ENCODE results near the gene CNGA1.

Gene CNGA1

DNA sequence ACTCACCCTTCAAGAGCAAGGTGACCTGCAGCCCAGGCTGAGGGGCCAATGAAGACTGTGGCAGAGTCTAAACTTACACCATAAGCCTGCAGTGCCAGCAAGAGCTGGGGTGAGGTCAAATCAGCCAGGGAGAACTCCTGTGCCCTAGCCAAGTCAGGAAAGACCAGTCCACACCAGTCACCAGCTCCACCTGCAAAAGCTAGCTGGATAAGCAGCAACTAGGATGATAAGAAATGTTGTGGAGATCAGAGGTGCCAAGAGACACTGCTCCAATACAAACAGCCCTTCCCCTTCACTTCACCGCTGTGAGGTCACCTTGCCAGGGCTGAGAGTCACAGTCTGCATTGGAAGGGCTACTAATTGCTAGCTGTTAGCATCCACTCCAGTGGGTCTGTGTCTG is 31.4 kb upstream of the CNGA1 start:
- no peak for TF ChIP-seq ZC3H10 (CRISPR knock-in tag; IDR thresholded peaks at IDR 0.05)
- TF ChIP-seq OSR1 (CRISPR knock-in tag; IDR thresholded peaks at IDR 0.05): no peak
- TF ChIP-seq ZNF8 (CRISPR knock-in tag; IDR thresholded peaks at IDR 0.05): no peak
- no peak for TF ChIP-seq PATZ1 (CRISPR knock-in tag; IDR thresholded peaks at IDR 0.05; ENCODE audit: borderline replicate concordance)
- TF ChIP-seq BACH2 (CRISPR knock-in tag; IDR thresholded peaks at IDR 0.05; ENCODE audit: borderline replicate concordance): no peak
- no peak for TF ChIP-seq RARB (CRISPR knock-in tag; IDR thresholded peaks at IDR 0.05)
- TF ChIP-seq ZFP3 (CRISPR knock-in tag; IDR thresholded peaks at IDR 0.05): no peak
- TF ChIP-seq, protein P1, sequence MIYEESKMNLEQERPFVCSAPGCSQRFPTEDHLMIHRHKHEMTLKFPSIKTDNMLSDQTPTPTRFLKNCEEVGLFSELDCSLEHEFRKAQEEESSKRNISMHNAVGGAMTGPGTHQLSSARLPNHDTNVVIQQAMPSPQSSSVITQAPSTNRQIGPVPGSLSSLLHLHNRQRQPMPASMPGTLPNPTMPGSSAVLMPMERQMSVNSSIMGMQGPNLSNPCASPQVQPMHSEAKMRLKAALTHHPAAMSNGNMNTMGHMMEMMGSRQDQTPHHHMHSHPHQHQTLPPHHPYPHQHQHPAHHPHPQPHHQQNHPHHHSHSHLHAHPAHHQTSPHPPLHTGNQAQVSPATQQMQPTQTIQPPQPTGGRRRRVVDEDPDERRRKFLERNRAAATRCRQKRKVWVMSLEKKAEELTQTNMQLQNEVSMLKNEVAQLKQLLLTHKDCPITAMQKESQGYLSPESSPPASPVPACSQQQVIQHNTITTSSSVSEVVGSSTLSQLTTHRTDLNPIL (CRISPR knock-in tag; IDR thresholded peaks at IDR 0.05; ENCODE audit: low read depth): no peak
- no peak for TF ChIP-seq TCF4 (CRISPR knock-in tag; IDR thresholded peaks at IDR 0.05; ENCODE audit: borderline replicate concordance)
- TF ChIP-seq TSHZ2 (CRISPR knock-in tag; IDR thresholded peaks at IDR 0.05): no peak
- no peak for TF ChIP-seq ESRRG (CRISPR knock-in tag; IDR thresholded peaks at IDR 0.05)
- TF ChIP-seq CSRNP3 (CRISPR knock-in tag; IDR thresholded peaks at IDR 0.05): no peak
- no peak for TF ChIP-seq POU6F1 (CRISPR knock-in tag; IDR thresholded peaks at IDR 0.05; ENCODE audit: borderline replicate concordance, low read depth)
- TF ChIP-seq GLIS3 (CRISPR knock-in tag; IDR thresholded peaks at IDR 0.05): no peak
- no peak for TF ChIP-seq ZNF565 (CRISPR knock-in tag; conservative IDR thresholded peaks at IDR 0.05; ENCODE audit: low read depth)
- no peak for TF ChIP-seq ZNF70 (CRISPR knock-in tag; IDR thresholded peaks at IDR 0.05)
- ATAC-seq: no peak

DNA sequence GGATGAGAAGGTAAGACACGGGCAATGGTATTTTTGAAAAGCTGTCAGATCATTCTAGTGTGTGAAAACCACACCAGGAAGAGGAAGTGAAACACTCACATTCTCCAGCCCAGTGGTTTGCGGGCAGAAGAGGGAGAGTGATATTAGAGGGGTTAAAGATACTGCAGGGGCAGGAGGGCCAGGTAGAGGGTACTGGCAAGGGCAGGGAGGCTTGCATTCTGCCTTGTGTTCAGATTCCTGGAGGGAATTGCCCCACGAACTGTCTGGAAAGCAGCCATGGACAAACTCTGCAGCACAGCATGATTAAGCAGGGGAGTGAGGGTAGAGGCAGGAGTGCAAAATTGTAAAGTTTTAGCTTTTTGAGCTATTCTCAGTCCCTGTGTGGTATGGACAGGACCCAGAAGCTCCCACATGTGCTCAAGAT is 31.0 kb upstream of the CNGA1 start:
- ATAC-seq: 0 out of 3 replicates have a peak, but pooled peaks have one; percentile 19
- TF ChIP-seq, protein P1 (CRISPR knock-in tag; IDR thresholded peaks at IDR 0.05; ENCODE audit: low read depth): no peak
- no peak for TF ChIP-seq PPARA (CRISPR knock-in tag; IDR thresholded peaks at IDR 0.05; ENCODE audit: borderline replicate concordance)
- TF ChIP-seq ZNF70 (CRISPR knock-in tag; IDR thresholded peaks at IDR 0.05): no peak

GRCh38 chr4:48046059-48046458 is 29.6 kb upstream of the CNGA1 start:
- TF ChIP-seq, protein P1 (CRISPR knock-in tag; IDR thresholded peaks at IDR 0.05; ENCODE audit: low read depth): no peak
- TF ChIP-seq CSDC2 (CRISPR knock-in tag; IDR thresholded peaks at IDR 0.05) (no peak), TOX (CRISPR knock-in tag; IDR thresholded peaks at IDR 0.05; ENCODE audit: borderline replicate concordance) (no peak), BACH2 (CRISPR knock-in tag; IDR thresholded peaks at IDR 0.05; ENCODE audit: borderline replicate concordance) (no peak), ZFP30 (CRISPR knock-in tag; IDR thresholded peaks at IDR 0.05) (no peak), PPARA (CRISPR knock-in tag; IDR thresholded peaks at IDR 0.05; ENCODE audit: borderline replicate concordance) (no peak), OSR1 (CRISPR knock-in tag; IDR thresholded peaks at IDR 0.05) (no peak), ZFP3 (CRISPR knock-in tag; IDR thresholded peaks at IDR 0.05) (no peak), CSRNP3 (CRISPR knock-in tag; IDR thresholded peaks at IDR 0.05) (no peak), ZNF565 (CRISPR knock-in tag; conservative IDR thresholded peaks at IDR 0.05; ENCODE audit: low read depth) (no peak), ESRRG (CRISPR knock-in tag; IDR thresholded peaks at IDR 0.05) (no peak), PATZ1 (CRISPR knock-in tag; IDR thresholded peaks at IDR 0.05; ENCODE audit: borderline replicate concordance) (no peak), SNAI2 (CRISPR knock-in tag; IDR thresholded peaks at IDR 0.05) (no peak)
- no peak for ATAC-seq
